WTC11 (cell line): Measurements from ENCODE around the gene GRIA2. TPM values are rescaled to one million over a fixed set of nuclear protein-coding genes. Genes with fewer than 3 reads are reported as not detected.

ENCODE experiments used
- ATAC-seq: fragments of 200-7000 bp; cut with Tn5 transposase; 2 replicates; pipeline ENCODE4 v1.10.0; 2021; ENCODE audit warnings: mild to moderate bottlenecking, moderate library complexity
- CTCF ChIA-PET: fragments of 300-600 bp; sonication (Branson Sonifier 250); formaldehyde crosslinking; loops from one replicate; lab custom pipeline; 2021; ENCODE audit warnings: antibody characterized with exemption; lab: Charles Lee
- POLR2A ChIA-PET: fragments of 350-600 bp; sonication (Branson Sonifier 250); formaldehyde crosslinking; loops from one replicate; lab custom pipeline; 2021; ENCODE audit warnings: antibody characterized with exemption; lab: Charles Lee
- DNase-seq: peaks from one replicate; pipeline ENCODE4 v3.0.0; 2021; ENCODE audit warnings: low spot score
- H3K27ac Mint-ChIP-seq: 2 replicates; pipeline ENCODE4 v1.8.0; 2021; ENCODE audit warnings: mixed read lengths
- H3K27me3 Mint-ChIP-seq: 2 replicates; pipeline ENCODE4 v1.8.0; 2021; ENCODE audit warnings: low read depth, mild to moderate bottlenecking, moderate library complexity, mixed read lengths
- H3K36me3 Mint-ChIP-seq: 2 replicates; pipeline ENCODE4 v1.8.0; 2021; ENCODE audit warnings: mixed read lengths
- H3K4me1 Mint-ChIP-seq: 2 replicates; pipeline ENCODE4 v1.8.0; 2022; ENCODE audit warnings: mixed read lengths
- H3K4me3 Mint-ChIP-seq: 2 replicates; pipeline ENCODE4 v1.8.0; 2021; ENCODE audit warnings: mild to moderate bottlenecking, moderate library complexity, mixed read lengths
- H3K9me3 Mint-ChIP-seq: 2 replicates; pipeline ENCODE4 v1.8.0; 2021; ENCODE audit warnings: mixed read lengths
- CDX4 ChIP-seq: fragments of 250-450 bp; sonication (Bioruptor Pico); IDR thresholded peaks from 2 replicates; pipeline ENCODE4 v1.9.0; 2021; ENCODE audit warnings: moderate library complexity, mild to moderate bottlenecking, inconsistent platforms, borderline replicate concordance
- CREM ChIP-seq: sonication (generic); formaldehyde crosslinking; IDR thresholded peaks from 2 replicates; pipeline ENCODE4 v1.8.1; 2022; ENCODE audit warnings: mild to moderate bottlenecking, missing genetic modification reagents, moderate library complexity
- CTCF ChIP-seq: fragments of 200-600 bp; IDR thresholded peaks from 2 replicates; pipeline ENCODE4 v1.8.0; 2022; ENCODE audit warnings: antibody characterized with exemption
- E2F4 ChIP-seq: sonication (generic); formaldehyde crosslinking; IDR thresholded peaks from 2 replicates; pipeline ENCODE4 v1.8.1; 2022; ENCODE audit warnings: low read depth, mild to moderate bottlenecking, moderate library complexity, missing genetic modification reagents, borderline replicate concordance
- E2F5 ChIP-seq: sonication (generic); formaldehyde crosslinking; IDR thresholded peaks from 2 replicates; pipeline ENCODE4 v1.8.1; 2022; ENCODE audit warnings: mild to moderate bottlenecking, moderate library complexity, missing genetic modification reagents
- EMX1 ChIP-seq: fragments of 250-450 bp; sonication (Bioruptor Pico); IDR thresholded peaks from 2 replicates; pipeline ENCODE4 v1.8.0; 2021; ENCODE audit warnings: mild to moderate bottlenecking
- ESRRA ChIP-seq: sonication (generic); formaldehyde crosslinking; IDR thresholded peaks from 2 replicates; pipeline ENCODE4 v1.8.1; 2022; ENCODE audit warnings: mild to moderate bottlenecking, missing genetic modification reagents, borderline replicate concordance
- GABPB1 ChIP-seq: sonication (generic); formaldehyde crosslinking; IDR thresholded peaks from 2 replicates; pipeline ENCODE4 v1.8.1; 2023; ENCODE audit warnings: mild to moderate bottlenecking, missing genetic modification reagents
- MYBL2 ChIP-seq: sonication (generic); formaldehyde crosslinking; IDR thresholded peaks from 2 replicates; pipeline ENCODE4 v1.8.1; 2023; ENCODE audit warnings: mild to moderate bottlenecking, moderate library complexity, missing genetic modification reagents
- RELA ChIP-seq: sonication (generic); formaldehyde crosslinking; IDR thresholded peaks from 2 replicates; pipeline ENCODE4 v1.8.1; 2022; ENCODE audit warnings: missing genetic modification reagents, mild to moderate bottlenecking, borderline replicate concordance
- SMAD4 ChIP-seq: sonication (generic); formaldehyde crosslinking; IDR thresholded peaks from 2 replicates; pipeline ENCODE4 v1.8.0; 2022; ENCODE audit warnings: mild to moderate bottlenecking, missing genetic modification reagents
- SP1 ChIP-seq: sonication (generic); formaldehyde crosslinking; conservative IDR thresholded peaks from 2 replicates; pipeline ENCODE4 v1.8.1; 2022; ENCODE audit warnings: missing genetic modification reagents
- ZNF138 ChIP-seq: sonication (generic); formaldehyde crosslinking; conservative IDR thresholded peaks from 2 replicates; pipeline ENCODE4 v1.8.1; 2022; ENCODE audit warnings: mild to moderate bottlenecking, moderate library complexity, missing genetic modification reagents
- ZNF219 ChIP-seq: sonication (generic); formaldehyde crosslinking; IDR thresholded peaks from 2 replicates; pipeline ENCODE4 v1.8.0; 2023; ENCODE audit warnings: missing genetic modification reagents, mild to moderate bottlenecking, borderline replicate concordance
- ZNF281 ChIP-seq: sonication (generic); formaldehyde crosslinking; IDR thresholded peaks from 2 replicates; pipeline ENCODE4 v1.8.0; 2023; ENCODE audit warnings: mild to moderate bottlenecking, missing genetic modification reagents
- ZNF317 ChIP-seq: sonication (generic); formaldehyde crosslinking; IDR thresholded peaks from 2 replicates; pipeline ENCODE4 v1.8.1; 2023; ENCODE audit warnings: low read depth, mild to moderate bottlenecking, moderate library complexity, missing genetic modification reagents, borderline replicate concordance
- ZNF532 ChIP-seq: fragments of 250-450 bp; sonication (Bioruptor Pico); IDR thresholded peaks from 2 replicates; pipeline ENCODE4 v1.9.0; 2021; ENCODE audit warnings: mild to moderate bottlenecking, borderline replicate concordance
- total RNA-seq: library from RNA; stranded (reverse); gene quantifications from 3 replicates; pipeline ENCODE4 v1.2.3, GENCODE V29; 2021

Gene GRIA2
- total RNA-seq, 1 experiment from 2014 or later, result not detected

GRCh38 chr4:157270552-157270951 lies 50.0 kb downstream of the GRIA2 start:
- Mint-ChIP-seq H3K4me1 (peaks cover 15% of the 10 kb centered on the region), H3K36me3 (no peaks in the 10 kb centered on the region), H3K9me3 (peaks cover 8% of the 10 kb centered on the region), H3K4me3 (no peak overlapping the region), H3K27me3 (no peaks in the 10 kb centered on the region), H3K27ac (peak overlapping the region; percentile 14; the same call in 1 of the 2 replicates)
- TF ChIP-seq SP1 (CRISPR knock-in tag), result no peak
- no peak for TF ChIP-seq MYBL2 (CRISPR knock-in tag)
- TF ChIP-seq ESRRA (CRISPR knock-in tag), result no peak
- no peak for TF ChIP-seq RELA (CRISPR knock-in tag)
- no peak for TF ChIP-seq ZNF532 (CRISPR knock-in tag)
- TF ChIP-seq GABPB1 (CRISPR knock-in tag), result no peak
- TF ChIP-seq E2F5 (CRISPR knock-in tag), result no peak
- CTCF ChIA-PET, result no interaction called here
- DNase-seq (no peak), ATAC-seq (no peak)
- POLR2A ChIA-PET, result no interaction called here

- Mint-ChIP-seq H3K9me3 (peaks cover 11% of the 10 kb centered on the region), H3K4me1 (peaks cover 14% of the 10 kb centered on the region), H3K27ac (no peak overlapping the region), H3K36me3 (no peaks in the 10 kb centered on the region), H3K4me3 (no peak overlapping the region), H3K27me3 (no peaks in the 10 kb centered on the region)
- ChIA-PET POLR2A (no interaction called here), CTCF (no interaction called here)
- DNase-seq (no peak), ATAC-seq (peak; percentile 26; the same call in 1 of the 2 replicates)
- TF ChIP-seq SMAD4 (CRISPR knock-in tag) (no peak), EMX1 (CRISPR knock-in tag) (no peak), ZNF317 (CRISPR knock-in tag) (no peak), ZNF219 (CRISPR knock-in tag) (no peak), GABPB1 (CRISPR knock-in tag) (no peak), CREM (CRISPR knock-in tag) (no peak)
Observed at GRCh38 chr4:157271166-157271869, 50.8 kb downstream of the GRIA2 start.

- no peak for DNase-seq
- CTCF ChIA-PET, result no interaction called here
- TF ChIP-seq E2F4 (no peak), CTCF (no peak), ZNF138 (CRISPR knock-in tag) (no peak), ZNF219 (CRISPR knock-in tag) (no peak), ZNF281 (CRISPR knock-in tag) (no peak), CDX4 (CRISPR knock-in tag) (no peak), E2F5 (CRISPR knock-in tag) (no peak), SMAD4 (CRISPR knock-in tag) (no peak)
Observed at GRCh38 chr4:157280673-157281072, 60.1 kb downstream of the GRIA2 start.

More at GRCh38 chr4:157280673-157281072, 60.1 kb downstream of the GRIA2 start:
- no peak for ATAC-seq
- Mint-ChIP-seq H3K9me3 (peaks cover 3% of the 10 kb centered on the region; the same call in 1 of the 2 replicates), H3K27ac (no peak overlapping the region), H3K4me1 (no peaks in the 10 kb centered on the region), H3K4me3 (no peak overlapping the region), H3K27me3 (no peaks in the 10 kb centered on the region), H3K36me3 (no peaks in the 10 kb centered on the region)
- POLR2A ChIA-PET, result no interaction called here
